HuH-7.5 (cell line): ENCODE data around the gene GABRB3.
"Not testable (repeated sequence)": the region's sequence is repeated elsewhere in the genome, so short reads cannot be mapped to it uniquely, and the experiment has no call there.

Experiments used
- DNase-seq: peaks from one replicate; pipeline ENCODE4 v3.0.0; 2011; ENCODE audit warnings: low spot score

GABRB3 gene

DNA sequence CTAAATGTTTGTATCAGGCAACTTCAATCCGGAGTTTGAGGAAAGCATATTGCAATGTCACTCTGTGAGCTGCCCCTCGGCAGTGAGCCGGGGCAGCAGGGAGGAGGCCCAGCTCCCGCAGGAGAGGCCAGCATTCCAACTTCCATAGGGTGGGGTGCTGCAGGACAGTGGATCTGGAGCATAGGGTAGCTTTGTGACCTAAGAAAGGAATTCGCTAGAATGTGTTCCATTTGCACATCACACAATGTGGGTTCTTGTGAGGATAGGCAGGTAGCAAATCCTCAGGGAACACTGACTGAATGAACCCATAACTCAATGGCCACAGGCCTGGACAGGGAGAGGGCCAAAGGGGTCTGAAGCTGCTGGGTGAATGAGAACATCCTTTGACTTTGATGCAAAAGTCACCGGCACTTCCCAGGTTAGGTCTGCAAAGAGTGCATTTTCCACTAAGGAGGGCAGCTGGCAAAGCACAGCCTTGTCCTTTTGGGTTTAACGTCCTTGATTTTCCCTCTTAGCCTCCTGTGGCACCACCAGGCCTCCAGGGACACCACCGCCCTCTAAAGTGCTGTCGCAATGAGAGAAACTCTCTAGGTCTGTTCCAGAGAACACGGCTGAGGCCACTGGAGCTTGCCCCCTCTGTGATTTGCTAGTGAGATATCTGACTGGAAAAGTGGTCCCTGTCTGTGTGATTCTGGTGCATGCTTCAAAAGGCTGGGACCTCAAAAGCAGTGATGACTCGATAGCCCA is 36.2 kb downstream of the GABRB3 start:
- no peak for DNase-seq

GRCh38 chr15:26731965-26732364 is 40.9 kb downstream of the GABRB3 start:
- DNase-seq: no peak

- no peak for DNase-seq
These were observed 43.3 kb downstream of the GABRB3 start for GRCh38 chr15:26729581-26729980.

DNA sequence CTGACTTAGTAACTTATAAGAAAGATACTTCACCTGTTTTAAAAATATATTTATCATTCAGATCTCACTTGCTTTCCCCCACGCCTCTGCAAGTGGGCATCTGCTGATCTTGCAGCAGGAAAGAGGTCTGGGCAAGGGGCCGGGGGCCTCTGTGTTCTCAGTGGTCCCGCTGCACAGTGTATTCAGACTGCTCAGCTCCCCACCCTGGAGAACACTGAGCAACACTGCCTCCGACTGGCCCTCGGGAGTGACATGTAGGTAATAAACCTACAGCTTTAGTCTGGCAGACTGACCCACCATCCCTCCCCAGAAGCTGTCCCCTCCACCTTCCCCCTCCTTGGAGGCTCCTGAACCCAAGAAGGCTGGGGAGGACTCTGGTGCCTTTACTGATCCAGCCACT is 43.8 kb downstream of the GABRB3 start:
- no peak for DNase-seq

DNA sequence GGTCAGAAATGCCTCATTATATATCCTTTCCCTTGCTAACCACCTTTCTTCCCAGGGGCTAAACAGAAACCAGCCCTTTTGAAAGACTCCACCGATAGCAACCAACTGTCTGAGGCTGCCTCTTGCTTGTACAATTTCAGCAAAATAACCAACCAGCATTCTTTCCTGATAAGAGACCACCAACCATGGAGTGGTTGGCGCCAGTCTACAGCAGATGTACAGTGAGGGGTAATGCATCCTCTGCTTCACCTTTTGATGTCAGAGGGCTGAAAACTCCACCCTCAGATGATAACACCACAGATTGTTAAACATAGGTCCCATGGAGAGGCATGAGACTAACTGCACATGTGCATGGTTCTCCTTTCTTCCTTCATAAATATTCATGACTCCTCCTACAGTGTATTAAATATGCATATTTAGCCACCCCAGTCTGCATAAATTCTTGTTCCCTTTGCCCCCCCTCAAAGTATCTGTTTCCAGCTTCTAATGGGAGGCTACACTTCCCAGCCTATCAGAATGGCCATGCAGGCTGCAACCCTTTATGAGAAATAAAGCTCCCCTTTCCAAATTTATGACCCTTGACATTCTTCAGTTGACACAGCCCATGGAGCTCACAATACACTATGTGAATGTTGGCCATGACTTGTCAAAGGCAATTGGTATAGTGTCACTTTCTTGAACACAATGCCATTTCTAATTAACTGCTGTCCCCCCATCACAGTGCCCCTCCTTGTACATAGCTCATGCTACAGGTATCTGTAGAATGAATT is 48.3 kb downstream of the GABRB3 start:
- DNase-seq: no peak

- no peak for DNase-seq
These were observed 50.2 kb downstream of the GABRB3 start for GRCh38 chr15:26722621-26723160.

GRCh38 chr15:26721232-26721967 is 51.5 kb downstream of the GABRB3 start:
- DNase-seq: no peak

- DNase-seq: no peak
These were observed 52.3 kb downstream of the GABRB3 start for GRCh38 chr15:26720546-26720945.

- not testable (repeated sequence) for DNase-seq
These were observed 53.0 kb downstream of the GABRB3 start for GRCh38 chr15:26719866-26720265.

GRCh38 chr15:26716069-26716468 is 56.8 kb downstream of the GABRB3 start:
- no peak for DNase-seq

GRCh38 chr15:26713498-26713897 is 59.4 kb downstream of the GABRB3 start:
- DNase-seq: no peak

DNA sequence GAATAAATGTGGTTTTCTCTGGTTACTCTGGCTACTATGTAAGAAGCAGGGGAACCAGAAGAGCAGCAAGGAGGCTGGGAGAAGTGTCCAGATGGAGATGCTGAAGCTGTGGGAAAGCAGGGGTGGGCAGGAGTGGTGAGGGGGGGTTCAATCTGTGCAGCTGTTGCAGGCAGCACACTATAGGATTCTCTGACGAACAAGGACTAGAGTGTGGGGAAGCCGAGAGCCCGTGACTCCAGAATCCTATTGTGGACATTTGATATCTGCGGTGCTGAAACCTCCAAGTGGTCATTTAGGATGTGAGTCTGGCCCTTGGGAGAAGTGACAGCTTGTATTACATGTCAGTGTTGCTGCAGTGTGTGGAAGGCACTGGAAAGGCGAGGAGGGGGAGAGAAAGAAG is 60.5 kb downstream of the GABRB3 start:
- no peak for DNase-seq

DNA sequence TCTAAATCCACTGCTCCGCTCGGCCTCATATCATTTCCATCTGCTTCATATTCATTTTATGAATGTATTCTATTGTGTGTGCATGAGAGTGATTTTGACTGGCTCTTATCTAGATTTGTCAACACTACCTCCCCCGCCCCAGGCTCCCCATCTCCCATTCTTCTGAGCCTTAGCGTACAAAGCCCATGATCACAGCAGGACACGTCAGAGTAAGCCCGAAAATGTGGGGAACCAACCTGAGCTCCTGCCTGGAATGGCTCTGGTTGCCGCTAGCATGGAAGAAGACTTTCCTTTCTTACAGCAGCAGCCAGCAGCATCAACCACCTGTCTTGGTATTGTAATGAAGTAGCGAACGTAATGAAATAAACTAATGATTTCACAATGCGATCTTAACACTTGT is 61.4 kb downstream of the GABRB3 start:
- DNase-seq: no peak

GRCh38 chr15:26702381-26702780 is 70.5 kb downstream of the GABRB3 start:
- no peak for DNase-seq

GRCh38 chr15:26698555-26698954 is 74.3 kb downstream of the GABRB3 start:
- no peak for DNase-seq

GRCh38 chr15:26697913-26698312 is 75.0 kb downstream of the GABRB3 start:
- DNase-seq: no peak

DNA sequence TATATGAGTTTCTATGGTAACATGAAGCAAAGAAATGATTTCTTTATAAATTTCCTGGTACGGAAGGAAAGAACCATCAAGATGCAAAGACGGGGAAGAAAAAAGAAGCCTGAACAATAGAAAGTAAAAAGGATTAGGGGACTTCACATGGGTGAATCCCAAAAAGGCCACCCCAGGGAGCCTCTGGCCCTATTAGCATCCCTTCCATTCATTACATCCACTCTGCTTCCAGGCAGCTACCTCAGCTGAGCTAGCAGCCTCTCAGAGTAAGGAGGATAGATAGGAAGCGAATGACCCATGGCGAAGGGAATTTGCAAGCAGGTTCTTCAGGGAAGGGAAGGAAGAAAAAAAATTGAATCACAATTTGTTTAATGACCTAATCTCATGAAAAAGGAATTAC is 81.6 kb downstream of the GABRB3 start:
- DNase-seq: no peak

DNA sequence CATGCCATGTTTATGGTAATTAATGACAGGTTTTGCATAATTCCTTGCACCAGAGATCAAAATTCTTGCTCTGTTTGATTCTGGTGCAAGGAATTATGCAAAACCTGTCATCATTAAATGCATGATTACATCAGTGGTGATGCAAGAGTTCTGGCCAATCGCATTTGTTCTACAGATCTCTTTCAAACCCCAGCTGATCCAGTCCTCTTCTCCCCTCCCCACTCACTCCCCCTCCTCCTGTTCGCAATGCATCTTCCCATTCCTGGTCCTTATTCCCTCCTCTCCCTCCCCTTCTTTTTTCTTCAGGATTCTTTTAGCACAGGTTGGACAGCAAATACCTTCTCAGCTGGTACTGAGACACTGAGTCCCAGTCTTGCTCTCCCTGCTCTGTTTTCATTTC is 82.1 kb downstream of the GABRB3 start:
- DNase-seq: no peak

GRCh38 chr15:26689462-26689861 is 83.4 kb downstream of the GABRB3 start:
- no peak for DNase-seq

GRCh38 chr15:26686547-26687187 is 86.2 kb downstream of the GABRB3 start:
- no peak for DNase-seq

DNA sequence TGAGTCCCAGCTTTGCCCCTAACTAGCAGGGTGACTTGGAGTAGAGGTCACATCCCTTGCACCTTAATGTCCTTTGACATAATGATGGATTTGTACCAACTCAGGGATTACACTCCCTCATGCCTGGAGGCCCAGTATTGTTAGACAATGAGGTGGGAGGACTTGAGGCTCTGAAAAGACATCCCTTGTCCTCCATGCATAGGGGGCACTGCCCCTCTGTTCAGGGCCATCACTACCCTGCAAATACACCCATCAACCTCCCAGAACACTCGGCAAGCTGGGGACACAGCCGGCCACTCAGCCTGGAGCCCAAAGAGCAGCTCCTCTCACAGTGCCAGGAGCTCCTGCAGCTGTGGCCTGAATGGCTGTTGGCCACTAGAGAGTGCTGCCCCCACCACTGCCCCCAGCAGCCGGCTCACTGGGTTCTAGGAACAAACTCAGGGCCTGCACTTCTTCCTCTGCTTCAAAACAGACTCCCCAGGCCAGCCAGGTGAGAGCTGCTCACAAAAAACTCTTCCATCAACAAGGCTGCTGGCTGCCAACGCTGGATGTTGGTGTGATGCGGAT is 90.2 kb downstream of the GABRB3 start:
- no peak for DNase-seq

DNA sequence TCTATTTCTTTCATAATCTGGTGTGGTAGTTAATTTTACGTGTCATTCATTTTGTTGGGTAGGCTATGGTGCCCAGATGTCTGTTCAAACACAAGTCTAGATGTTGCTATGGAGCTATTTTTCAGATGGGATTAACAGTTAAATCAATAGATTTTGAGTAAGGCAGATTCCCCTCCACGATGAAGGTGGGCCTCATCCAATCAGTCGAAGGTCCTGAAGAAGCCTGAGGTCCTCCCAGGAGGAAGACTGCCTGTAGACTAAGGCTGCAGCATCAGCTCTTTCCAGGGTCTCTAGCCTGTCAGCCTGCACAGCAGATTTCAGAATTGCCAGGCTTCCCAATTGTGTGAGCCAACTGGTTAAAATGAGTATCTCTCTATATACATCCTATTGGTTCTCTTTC is 92.9 kb downstream of the GABRB3 start:
- DNase-seq: no peak
